NCI-H2029 (cell line): ENCODE data around the gene KISS1R.

Experiments
- DNase-seq: peaks from one replicate; lab custom pipeline; 2025; lab: John Stamatoyannopoulos, UW

The KISS1R gene

DNA sequence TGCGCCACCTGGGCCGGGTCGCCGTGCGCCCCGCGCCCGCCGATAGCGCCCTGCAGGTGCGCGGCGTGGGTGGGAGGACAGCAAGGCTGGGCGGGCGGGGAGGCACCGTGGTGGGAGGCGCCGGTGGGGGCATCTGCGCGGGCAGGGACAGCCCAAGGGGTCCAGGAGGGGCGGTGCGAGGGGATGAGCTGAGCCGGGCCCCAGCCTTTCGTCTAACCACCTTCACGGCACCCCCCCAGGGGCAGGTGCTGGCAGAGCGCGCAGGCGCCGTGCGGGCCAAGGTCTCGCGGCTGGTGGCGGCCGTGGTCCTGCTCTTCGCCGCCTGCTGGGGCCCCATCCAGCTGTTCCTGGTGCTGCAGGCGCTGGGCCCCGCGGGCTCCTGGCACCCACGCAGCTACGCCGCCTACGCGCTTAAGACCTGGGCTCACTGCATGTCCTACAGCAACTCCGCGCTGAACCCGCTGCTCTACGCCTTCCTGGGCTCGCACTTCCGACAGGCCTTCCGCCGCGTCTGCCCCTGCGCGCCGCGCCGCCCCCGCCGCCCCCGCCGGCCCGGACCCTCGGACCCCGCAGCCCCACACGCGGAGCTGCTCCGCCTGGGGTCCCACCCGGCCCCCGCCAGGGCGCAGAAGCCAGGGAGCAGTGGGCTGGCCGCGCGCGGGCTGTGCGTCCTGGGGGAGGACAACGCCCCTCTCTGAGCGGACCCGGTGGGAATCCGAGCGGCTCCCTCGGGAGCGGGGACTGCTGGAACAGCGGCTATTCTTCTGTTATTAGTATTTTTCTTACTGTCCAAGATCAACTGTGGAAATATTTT is 3.1 kb downstream of the KISS1R start:
- DNase-seq = peak; percentile 53

DNA sequence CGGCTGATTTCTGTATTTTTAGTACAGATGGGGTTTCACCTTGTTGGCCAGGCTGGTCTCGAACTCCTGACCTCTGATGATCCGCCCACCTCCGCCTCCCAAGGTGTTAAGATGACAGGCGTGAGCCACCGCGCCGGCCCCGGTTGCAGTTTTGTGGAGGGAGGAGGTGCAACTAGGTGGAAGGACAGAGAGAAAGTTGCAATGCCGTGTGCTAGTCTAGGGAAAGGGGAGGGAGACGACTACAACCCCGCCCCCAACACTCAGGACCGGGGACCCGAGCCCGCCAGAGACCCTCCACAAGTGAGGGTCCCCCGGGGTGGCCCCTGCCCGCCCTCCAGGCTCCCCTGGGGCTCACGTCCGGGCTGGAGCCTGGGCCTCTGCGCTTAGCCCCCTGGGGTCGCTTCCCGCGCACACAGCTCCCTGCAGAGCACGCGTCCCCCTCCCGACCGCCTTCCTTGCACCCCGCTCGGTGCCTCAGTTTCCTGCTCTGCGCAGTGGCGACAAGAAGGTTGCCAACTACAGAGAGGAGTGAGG is 7.5 kb downstream of the KISS1R start:
- no peak for DNase-seq

GRCh38 chr19:925087-925525 is 8.0 kb downstream of the KISS1R start:
- DNase-seq = peak; percentile 77

- DNase-seq = peak; percentile 77
Observed at GRCh38 chr19:925526-926322, 8.6 kb downstream of the KISS1R start, which contains the start of gene ARID3A. ARID3A (plus strand) TSS chr19:926035; CDS start chr19:929529, 3,494 bp downstream.

- no peak for DNase-seq
Observed at GRCh38 chr19:926323-926588, 9.1 kb downstream of the KISS1R start.

DNA sequence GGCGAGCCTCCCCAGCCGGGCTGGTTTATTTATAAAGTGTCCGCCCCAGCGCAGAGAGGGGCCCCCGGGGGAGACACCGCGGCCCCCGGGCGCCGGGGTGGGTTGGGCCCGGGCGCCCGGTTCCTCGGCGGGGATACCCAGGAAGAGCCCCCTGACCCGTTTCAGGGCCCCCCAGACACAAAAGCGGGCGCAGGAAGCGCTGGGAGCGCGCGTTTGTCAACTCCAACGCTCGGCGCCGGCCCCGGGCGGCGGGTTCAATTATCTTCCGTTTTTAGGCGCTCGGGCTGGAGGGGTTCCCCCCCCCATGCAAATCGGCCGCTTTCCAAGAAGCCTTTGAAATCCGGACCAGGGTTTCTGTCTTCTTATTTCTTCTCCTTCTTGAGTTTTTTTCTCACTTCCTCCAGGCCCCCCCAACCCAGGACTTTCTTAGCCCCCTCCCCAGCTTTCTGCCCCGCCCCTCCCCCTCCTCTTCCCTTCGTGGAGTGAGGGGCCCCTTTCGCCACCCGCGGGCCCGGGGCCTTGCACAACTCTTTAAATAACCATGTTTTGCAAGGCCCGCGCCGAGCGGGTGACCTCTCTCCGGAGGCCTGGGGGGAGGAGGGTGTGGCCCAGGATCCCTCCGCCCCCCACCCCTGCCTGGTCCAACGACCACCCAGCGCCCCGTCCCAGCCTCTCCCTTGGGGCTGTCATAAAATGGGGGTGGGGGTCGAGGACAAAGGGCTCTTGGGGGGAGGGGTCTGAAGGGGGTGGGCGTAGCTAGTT is 9.6 kb downstream of the KISS1R start:
- no peak for DNase-seq

DNA sequence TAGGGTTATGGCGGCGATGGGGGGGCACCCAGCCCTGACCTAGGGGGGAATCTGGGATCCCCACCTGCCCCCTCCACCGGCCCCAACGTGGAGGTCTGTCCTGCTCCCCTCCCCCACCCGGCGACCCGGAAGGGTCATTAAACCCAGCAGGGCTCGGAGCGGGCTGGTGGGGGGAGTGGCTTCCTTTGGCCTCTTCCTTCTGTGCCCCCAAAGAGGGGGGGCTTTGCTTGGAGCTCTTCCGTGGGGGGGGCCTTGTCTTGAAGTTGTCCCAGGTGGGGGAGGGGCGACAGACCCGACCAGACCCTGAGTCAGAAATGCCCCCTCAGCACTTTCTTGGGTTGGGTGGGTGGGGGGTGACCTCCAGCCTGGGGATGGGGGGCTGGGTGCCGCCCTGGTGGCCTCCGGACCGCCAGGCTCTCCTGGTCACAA is 10.2 kb downstream of the KISS1R start:
- DNase-seq = no peak

GRCh38 chr19:927780-928401 is 10.8 kb downstream of the KISS1R start:
- no peak for DNase-seq

- DNase-seq = no peak
Observed at GRCh38 chr19:928471-929202, 11.5 kb downstream of the KISS1R start.

- DNase-seq = no peak
Observed at GRCh38 chr19:929203-929890, 12.2 kb downstream of the KISS1R start.

- DNase-seq = no peak
Observed at GRCh38 chr19:929891-930258, 12.7 kb downstream of the KISS1R start.

DNA sequence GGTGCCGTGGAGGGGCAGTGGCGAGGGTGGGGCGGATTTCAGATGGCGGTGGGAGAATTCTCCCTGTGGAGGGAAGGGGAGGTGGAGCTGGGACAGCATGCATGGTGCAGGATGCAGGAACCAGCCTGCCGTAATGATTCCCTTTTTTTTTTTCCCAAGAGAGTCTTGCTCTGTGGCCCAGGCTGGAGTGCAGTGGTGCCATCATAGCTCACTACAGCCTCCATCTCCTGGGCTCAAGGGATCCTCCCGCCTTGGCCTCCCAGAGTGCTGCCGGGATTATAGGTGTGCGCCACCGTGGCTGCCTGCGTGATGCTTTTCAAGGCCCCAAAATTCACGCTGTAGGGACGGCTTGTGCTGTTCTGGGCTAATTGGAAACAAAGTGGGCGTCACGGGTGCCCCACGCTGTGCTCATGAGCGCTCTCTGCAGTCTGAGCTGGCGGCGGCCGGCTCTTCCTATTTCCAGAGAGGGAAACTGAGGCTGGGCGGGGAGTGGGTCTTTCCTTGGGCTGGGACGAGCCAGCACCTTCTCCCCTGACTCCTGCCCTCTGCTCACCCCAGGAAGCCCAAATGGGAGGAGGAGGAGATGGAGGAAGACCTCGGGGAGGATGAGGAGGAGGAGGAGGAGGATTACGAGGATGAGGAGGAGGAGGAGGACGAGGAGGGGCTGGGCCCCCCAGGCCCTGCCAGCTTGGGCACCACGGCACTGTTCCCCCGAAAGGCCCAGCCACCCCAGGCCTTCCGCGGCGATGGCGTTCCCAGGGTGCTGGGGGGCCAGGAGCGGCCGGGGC is 14.9 kb downstream of the KISS1R start:
- no peak for DNase-seq

GRCh38 chr19:932648-933552 is 15.8 kb downstream of the KISS1R start:
- DNase-seq = no peak

- DNase-seq = no peak
Observed at GRCh38 chr19:933553-933882, 16.4 kb downstream of the KISS1R start.

DNA sequence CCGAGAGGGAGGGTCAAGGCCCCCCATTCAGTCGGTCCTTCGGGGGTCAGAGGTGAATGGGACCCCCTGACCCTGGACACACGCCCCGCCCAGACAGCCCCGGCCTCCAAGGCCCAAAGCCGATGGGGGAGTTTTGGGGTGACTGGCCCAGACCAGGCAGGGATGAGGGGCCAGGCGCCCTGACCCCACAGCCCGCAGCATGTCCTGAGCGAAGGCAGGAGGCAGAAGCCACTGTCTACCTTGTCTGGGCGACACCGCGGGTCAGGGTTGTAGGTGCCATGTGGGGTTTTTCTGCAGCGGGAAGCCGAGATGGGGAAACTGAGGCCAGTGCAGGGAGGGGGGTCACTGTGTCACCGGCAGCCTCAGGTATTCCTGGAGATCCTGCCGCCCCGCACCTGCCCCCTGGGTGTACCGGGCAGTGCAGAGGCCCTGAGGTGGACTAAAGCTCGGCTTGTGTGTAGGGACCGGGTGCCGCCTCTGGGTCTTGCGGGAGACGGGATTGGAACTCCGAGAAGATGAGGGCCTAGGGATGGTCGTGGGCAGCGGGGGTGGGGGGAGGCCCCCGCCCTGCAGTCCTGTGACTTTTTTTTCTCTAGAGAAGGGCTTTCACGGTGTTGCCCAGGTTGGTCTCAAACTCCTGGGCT is 17.2 kb downstream of the KISS1R start:
- no peak for DNase-seq

DNA sequence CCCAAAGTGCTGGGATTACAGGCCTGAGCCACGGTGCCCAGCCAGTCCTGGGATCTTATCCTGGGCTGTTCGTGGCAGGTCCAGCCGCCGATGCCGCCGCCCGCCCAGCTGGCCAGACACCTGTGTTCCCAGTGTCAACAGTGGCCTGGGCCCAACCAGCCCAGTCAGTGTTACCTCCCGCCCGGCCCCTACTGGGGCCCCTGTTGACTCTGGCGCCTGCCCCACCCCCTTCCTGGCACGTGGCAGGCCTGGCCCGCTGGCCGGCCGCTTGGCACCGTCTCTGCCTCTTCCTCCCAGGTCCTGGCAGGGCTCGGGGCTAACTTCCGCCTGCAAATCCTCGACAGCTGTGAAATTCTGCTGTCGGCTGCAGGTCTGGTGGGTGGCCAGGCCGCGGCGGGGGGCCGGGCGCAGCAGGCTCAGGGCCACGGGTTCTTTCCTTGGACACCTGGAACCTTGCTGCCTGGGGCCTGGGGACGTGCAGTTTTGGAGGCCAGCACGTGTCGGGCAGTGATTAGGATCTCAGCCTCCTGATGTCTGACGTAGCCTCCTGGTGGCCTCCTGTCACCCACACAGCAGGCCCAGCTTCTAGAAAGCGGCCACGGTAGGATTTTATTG is 17.8 kb downstream of the KISS1R start:
- peak; percentile 90 for DNase-seq

- no peak for DNase-seq
Observed at GRCh38 chr19:936175-936546, 19.0 kb downstream of the KISS1R start.

DNA sequence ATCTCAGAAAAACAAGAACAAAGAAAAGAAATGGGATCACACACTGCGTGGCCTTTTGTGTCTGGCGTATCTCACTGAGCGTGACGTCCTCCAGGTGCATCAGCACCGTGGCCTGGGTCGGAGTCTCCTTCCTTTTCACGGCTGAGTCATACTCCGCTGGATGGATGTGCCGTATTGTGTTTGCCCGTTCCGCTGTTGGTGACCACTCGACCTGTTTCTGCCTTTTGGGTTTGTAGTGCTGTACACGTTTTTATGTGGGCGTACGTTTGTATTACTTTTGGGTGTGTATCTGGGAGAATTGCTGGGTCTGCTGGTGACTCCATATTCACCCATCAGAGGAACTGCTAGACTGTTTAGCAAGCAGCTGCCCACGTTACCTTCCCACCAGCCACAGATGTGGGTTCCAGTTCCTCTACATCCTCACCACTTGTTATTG is 20.1 kb downstream of the KISS1R start:
- no peak for DNase-seq
